HG03175 (cell line): ENCODE measurements around the gene INPP5E.

ENCODE experiments used
- ATAC-seq: cut with Tn5 transposase; IDR thresholded peaks from one replicate; pipeline ENCODE4 v1.9.1; 2021; ENCODE audit warnings: mild to moderate bottlenecking, moderate library complexity; ENCODE audit not compliant: unreplicated experiment

The INPP5E gene

GRCh38 chr9:136451221-136451877 lies 11.7 kb upstream of the INPP5E start:
- no peak for ATAC-seq

- no peak for ATAC-seq
These were observed 9.0 kb upstream of the INPP5E start for GRCh38 chr9:136448655-136449054.

DNA sequence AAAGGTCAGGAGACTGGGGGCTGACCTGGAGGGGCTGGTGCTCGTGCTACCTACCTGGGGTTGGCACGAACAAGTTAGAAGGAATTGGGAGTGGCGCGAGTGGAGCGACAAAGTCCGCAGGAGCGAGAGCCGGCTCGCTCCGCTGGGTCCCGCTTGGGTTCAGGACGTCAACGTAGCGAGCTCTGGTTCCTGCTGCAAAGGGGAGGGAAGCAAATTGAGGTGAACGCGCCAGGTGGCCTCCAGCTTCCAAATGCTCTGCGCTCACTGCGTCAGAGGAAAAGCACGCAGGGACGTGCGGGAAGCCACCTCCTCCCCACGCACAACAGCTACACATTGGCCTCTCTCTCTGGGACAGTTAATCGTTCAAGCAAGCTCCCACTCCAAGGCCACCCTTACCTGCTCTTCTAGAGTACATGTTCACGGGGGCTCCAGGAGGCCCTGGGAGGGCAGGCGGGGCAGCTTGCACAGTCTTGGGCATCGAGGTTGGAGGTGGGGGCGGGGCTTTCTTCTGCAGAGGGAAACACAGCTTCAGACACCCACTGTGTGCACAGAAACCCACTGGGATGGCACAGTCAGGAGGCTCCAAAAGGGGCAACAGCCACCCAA lies 7.6 kb upstream of the INPP5E start:
- ATAC-seq = no peak

DNA sequence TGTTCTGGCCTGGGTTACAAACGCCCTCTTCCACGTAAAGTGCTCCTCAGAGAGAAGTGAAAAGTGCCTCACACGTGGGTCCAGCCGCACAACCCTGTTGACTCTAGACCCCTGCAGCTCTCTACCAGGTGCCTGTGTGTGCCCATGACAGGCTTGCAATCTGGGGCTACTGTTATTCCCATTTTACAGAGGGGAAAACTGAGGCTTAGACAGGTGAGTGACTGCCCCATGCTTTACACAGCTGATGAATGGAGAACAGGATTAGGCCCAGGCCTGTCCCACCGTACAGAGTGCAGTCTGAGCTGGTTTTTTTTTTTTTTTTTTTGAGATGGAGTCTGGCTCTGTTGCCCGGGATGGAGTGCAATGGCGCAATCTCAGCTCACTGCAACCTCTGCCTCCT lies 6.2 kb upstream of the INPP5E start:
- no peak for ATAC-seq

- ATAC-seq = no peak
These were observed 4.5 kb upstream of the INPP5E start for GRCh38 chr9:136444102-136444501.

DNA sequence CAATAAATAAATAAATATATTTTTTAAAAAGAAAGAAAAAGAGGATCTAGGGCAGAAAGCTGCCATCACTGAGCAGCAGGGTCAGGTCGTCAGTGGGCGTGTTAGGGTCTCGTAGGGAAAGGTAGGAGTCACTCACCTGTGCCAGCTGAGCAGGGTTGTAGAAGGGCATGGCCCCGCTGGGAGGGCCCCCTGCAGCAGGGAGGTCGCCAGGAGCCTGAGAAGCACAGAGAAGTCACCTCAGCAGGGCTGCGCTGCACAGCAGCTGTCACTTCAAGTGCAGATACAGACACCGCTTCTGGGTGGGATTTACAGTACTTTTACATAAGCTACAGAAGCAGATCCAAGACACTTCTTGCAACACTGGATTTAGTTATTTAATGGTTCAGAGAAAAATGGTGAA lies 4.0 kb upstream of the INPP5E start:
- ATAC-seq = no peak

- ATAC-seq = no peak
These were observed 3.4 kb upstream of the INPP5E start for GRCh38 chr9:136443087-136443486.

GRCh38 chr9:136442265-136442664 lies 2.6 kb upstream of the INPP5E start:
- no peak for ATAC-seq

- no peak for ATAC-seq
These were observed 2.1 kb upstream of the INPP5E start for GRCh38 chr9:136441681-136442245.

- ATAC-seq = no peak
These were observed 1.6 kb upstream of the INPP5E start for GRCh38 chr9:136441191-136441680.

DNA sequence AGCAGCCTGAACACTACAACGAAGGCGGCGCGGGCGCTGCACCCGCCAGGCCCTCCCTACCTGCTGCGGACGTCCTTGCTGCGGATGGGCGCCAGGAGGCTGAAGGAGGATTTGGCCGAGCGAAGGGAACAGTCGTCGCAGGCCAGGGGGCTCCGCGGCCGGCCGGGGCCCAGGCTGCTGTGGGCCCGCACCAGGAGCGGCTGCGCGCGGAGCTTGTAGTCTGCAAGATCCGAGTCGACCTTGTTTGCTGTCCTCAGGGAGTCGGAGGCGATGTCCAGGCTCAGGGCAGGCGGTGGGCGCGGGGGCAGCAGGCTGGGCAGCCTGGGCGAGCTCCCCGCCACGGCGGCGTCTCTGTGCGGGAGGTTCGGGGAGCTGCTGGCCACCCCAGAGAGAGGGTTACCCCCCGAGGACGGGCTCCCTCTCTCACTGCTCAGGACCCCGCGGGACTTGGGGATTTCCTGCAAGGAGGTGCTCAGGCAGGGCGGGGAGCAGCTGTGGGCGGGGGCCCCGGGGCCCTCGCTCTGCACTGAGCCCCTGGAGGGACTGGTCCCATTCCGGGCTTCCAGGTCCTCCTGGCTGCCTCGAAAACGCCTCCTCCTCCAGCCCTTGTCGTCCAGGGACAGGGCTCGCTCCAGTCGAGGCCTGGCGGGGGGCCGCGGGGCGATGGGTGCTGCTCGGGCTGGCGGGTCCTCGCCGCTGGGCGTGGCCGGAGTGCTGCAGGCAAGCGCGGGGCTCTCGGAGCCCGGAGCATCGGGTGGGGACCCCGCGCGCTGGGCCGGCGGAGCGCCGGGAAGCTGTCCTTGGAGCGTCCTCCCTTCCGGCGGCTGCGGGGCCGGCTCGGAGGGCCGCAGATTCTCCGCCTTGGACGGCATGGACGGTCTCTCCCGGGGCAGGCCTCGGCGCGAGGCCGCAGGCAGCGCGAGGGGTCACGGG lies 831 bp downstream of the INPP5E start:
- peak; percentile 39 for ATAC-seq

GRCh38 chr9:136437839-136438547 lies 1.7 kb downstream of the INPP5E start:
- no peak for ATAC-seq

- ATAC-seq = no peak
These were observed 2.2 kb downstream of the INPP5E start for GRCh38 chr9:136437430-136437829.

DNA sequence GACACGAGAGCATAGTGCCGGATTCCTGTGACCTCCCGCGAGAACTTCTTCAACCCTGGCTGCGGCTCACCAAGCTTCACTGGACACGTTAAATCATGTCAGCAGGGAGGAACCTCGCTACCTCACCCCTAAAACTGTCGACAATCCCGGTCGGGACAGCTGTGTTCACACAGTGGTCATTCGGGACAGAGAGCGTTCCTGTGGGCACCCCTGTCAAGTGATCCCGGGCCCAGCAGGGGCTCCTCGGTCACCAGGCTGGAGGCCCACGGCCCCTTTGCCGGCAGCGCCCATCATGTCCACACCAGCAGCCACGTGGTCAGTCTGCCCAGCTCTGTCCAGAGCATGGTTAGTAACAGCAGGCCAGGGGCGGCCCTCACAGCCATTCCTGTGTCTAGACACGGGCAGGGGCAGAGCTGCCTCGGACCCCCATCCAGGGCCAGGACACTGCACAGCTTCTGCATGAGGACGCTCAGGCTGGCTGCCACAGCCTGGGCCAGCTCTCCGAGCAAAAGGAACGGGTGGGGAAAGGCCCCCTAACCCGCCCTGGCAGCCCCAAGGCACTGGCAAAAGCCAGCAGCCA lies 3.5 kb downstream of the INPP5E start:
- ATAC-seq = no peak

GRCh38 chr9:136434580-136435169 lies 5.0 kb downstream of the INPP5E start:
- no peak for ATAC-seq

- ATAC-seq = no peak
These were observed 5.6 kb downstream of the INPP5E start for GRCh38 chr9:136433849-136434579.

- ATAC-seq = no peak
These were observed 6.5 kb downstream of the INPP5E start for GRCh38 chr9:136433043-136433715.

DNA sequence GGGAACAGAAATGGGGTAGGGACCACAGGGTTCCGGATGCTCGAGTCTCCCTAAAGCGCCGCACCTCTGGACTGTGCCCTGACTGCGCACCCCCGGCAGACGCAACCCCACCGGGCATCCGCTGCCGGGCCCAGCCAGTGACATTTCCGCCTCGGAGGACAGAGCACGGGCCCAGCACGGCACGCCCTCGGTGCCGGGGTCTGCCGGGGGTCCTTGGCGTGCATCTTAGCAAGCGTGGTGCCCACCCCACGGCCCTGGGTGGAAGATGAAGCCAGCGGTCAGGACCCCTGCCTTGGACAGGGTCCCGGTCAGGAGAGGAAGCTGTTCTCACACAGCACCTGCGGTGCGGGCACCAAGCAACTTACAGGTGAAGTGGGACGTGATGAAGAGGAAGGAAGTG lies 7.1 kb downstream of the INPP5E start:
- no peak for ATAC-seq
